H1 (cell line): ENCODE results near the gene PLK3. TPM values are rescaled to one million over a fixed set of nuclear protein-coding genes. Genes with fewer than 3 reads are reported as not detected.

Experiments used
- CTCF ChIA-PET: fragments of 300-600 bp; sonication (Branson Sonifier 250); formaldehyde crosslinking; loops from one replicate; lab custom pipeline; 2021; ENCODE audit not compliant: partially characterized antibody; lab: Charles Lee
- POLR2A ChIA-PET: fragments of 300-600 bp; sonication (Branson Sonifier 250); formaldehyde crosslinking; loops from one replicate; lab custom pipeline; 2021; ENCODE audit warnings: inconsistent platforms; ENCODE audit not compliant: partially characterized antibody; lab: Charles Lee
- DNase-seq, 2 experiments: peaks; one replicate each; pipeline versions ENCODE4 v3.0.0 to v3.0.0-alpha.2; 2010 to 2022; ENCODE audit warnings: low spot score in 2 of 2, low read depth in 1 of 2, mixed read lengths in 1 of 2
- FAIRE-seq: peaks from 2 replicates; lab custom pipeline; 2011; peaks lifted over from hg19 to GRCh38; lab: Jason Lieb, UNC
- H2AFZ ChIP-seq: 2 replicates; pipeline ENCODE4 v1.8.1; 2012; ENCODE audit warnings: low read length, inconsistent platforms
- H2AK5ac ChIP-seq: 2 replicates; pipeline ENCODE4 v1.6.1; 2013; ENCODE audit warnings: low read depth, low read length
- H2BK120ac ChIP-seq: replicated peaks from 2 replicates; pipeline ENCODE3; 2013; ENCODE audit warnings: low read depth, low read length, inconsistent platforms
- H2BK12ac ChIP-seq: 2 replicates; pipeline ENCODE4 v1.6.1; 2013; ENCODE audit warnings: low read depth, low read length
- H2BK15ac ChIP-seq: 2 replicates; pipeline ENCODE4 v1.6.1; 2013; ENCODE audit warnings: low read length
- H2BK20ac ChIP-seq: 2 replicates; pipeline ENCODE4 v1.6.1; 2013; ENCODE audit warnings: low read length
- H2BK5ac ChIP-seq: 2 replicates; pipeline ENCODE4 v1.6.1; 2013; ENCODE audit warnings: low read depth, low read length
- H3K14ac ChIP-seq: 2 replicates; pipeline ENCODE4 v1.6.1; 2013; ENCODE audit warnings: inconsistent platforms; ENCODE audit not compliant: insufficient read length
- H3K18ac ChIP-seq: 2 replicates; pipeline ENCODE4 v1.6.1; 2013; ENCODE audit warnings: low read length; ENCODE audit errors: extremely low read depth
- H3K23ac ChIP-seq: 2 replicates; pipeline ENCODE4 v1.6.1; 2013; ENCODE audit warnings: inconsistent platforms; ENCODE audit not compliant: insufficient read length
- H3K23me2 ChIP-seq: 2 replicates; pipeline ENCODE4 v1.6.1; 2013; ENCODE audit warnings: low read depth, low read length
- H3K27ac ChIP-seq: 2 replicates; pipeline ENCODE4 v1.6.1; 2011; ENCODE audit warnings: low read depth, low read length, inconsistent platforms
- H3K27me3 ChIP-seq, 4 experiments: replicated peaks in 1 of 4; 1 replicate in 1 of 4; 2 replicates in 3 of 4; pipeline versions ENCODE4 v1.6.1 to v1.8.1; 2011 to 2013; ENCODE audit warnings: low read length in 3 of 4, mild to moderate bottlenecking in 3 of 4, inconsistent platforms in 2 of 4, mixed read lengths in 2 of 4, moderate library complexity in 1 of 4; ENCODE audit not compliant: control insufficient read depth in 3 of 4, insufficient read depth in 3 of 4; ENCODE audit errors: extremely low read depth in 1 of 4
- H3K36me3 ChIP-seq, 4 experiments: 2 replicates each; pipeline versions ENCODE4 v1.6.1 to v1.8.1; 2011 to 2013; ENCODE audit warnings: mild to moderate bottlenecking in 4 of 4, low read length in 3 of 4, moderate library complexity in 2 of 4, control low read depth in 1 of 4, inconsistent platforms in 1 of 4; ENCODE audit not compliant: insufficient read depth in 4 of 4, control insufficient read depth in 2 of 4
- H3K4ac ChIP-seq: replicated peaks from 2 replicates; pipeline ENCODE3; 2013; ENCODE audit warnings: low read length, low read depth, mixed read lengths, inconsistent platforms; ENCODE audit not compliant: insufficient read length
- H3K4me1 ChIP-seq, 4 experiments: replicated peaks in 1 of 4; 1 replicate in 1 of 4; 2 replicates in 3 of 4; pipeline versions ENCODE4 v1.6.1 to v1.8.1; 2011 to 2013; ENCODE audit warnings: low read length in 3 of 4, inconsistent platforms in 2 of 4, mixed read lengths in 1 of 4; ENCODE audit not compliant: insufficient read depth in 4 of 4, control insufficient read depth in 3 of 4
- H3K4me2 ChIP-seq, 2 experiments: 2 replicates each; pipeline versions ENCODE4 v1.6.1 to v1.8.1; 2011 to 2013; ENCODE audit warnings: low read depth in 2 of 2, low read length in 2 of 2, control low read depth in 1 of 2, inconsistent platforms in 1 of 2, mild to moderate bottlenecking in 1 of 2; ENCODE audit not compliant: insufficient read depth in 1 of 2
- H3K4me3 ChIP-seq, 4 experiments: fragments of 200-600, 300-600 bp in 1 of 4; sonication (generic), shearing (Covaris generic), sonication (Bioruptor Twin) in 1 of 4; 2 replicates each; pipeline versions ENCODE4 v1.5.1 to v1.8.1; 2011 to 2016; ENCODE audit warnings: low read length in 4 of 4, low read depth in 3 of 4, control low read depth in 2 of 4, inconsistent platforms in 2 of 4, mild to moderate bottlenecking in 2 of 4, mixed read lengths in 1 of 4, moderate library complexity in 1 of 4; ENCODE audit not compliant: insufficient read depth in 2 of 4; ENCODE audit errors: extremely low read depth in 1 of 4
- H3K56ac ChIP-seq: replicated peaks from 2 replicates; pipeline ENCODE3; 2013; ENCODE audit warnings: low read depth, mild to moderate bottlenecking, mixed read lengths, low read length, inconsistent platforms; ENCODE audit not compliant: insufficient read length
- H3K79me1 ChIP-seq: 2 replicates; pipeline ENCODE4 v1.6.1; 2013; ENCODE audit warnings: low read depth, low read length, control low read depth
- H3K79me2 ChIP-seq, 2 experiments: 2 replicates each; pipeline versions ENCODE4 v1.6.1 to v1.8.1; 2012 to 2013; ENCODE audit warnings: low read length in 2 of 2, mild to moderate bottlenecking in 2 of 2, inconsistent platforms in 1 of 2; ENCODE audit not compliant: insufficient read depth in 2 of 2, control insufficient read depth in 1 of 2
- H3K9ac ChIP-seq, 4 experiments: replicated peaks in 1 of 4; 1 replicate in 1 of 4; 2 replicates in 3 of 4; pipeline versions ENCODE4 v1.6.1 to v1.8.1; 2011 to 2013; ENCODE audit warnings: low read depth in 3 of 4, low read length in 3 of 4, control low read depth in 2 of 4, mild to moderate bottlenecking in 2 of 4, moderate library complexity in 2 of 4, inconsistent platforms in 1 of 4; ENCODE audit errors: extremely low read depth in 1 of 4
- H3K9me3 ChIP-seq, 2 experiments: 2 replicates each; pipeline versions ENCODE4 v1.6.1 to v1.8.1; 2012 to 2013; ENCODE audit warnings: mild to moderate bottlenecking in 2 of 2, moderate library complexity in 2 of 2, control low read depth in 1 of 2, inconsistent platforms in 1 of 2, low read depth in 1 of 2, low read length in 1 of 2, mixed read lengths in 1 of 2; ENCODE audit not compliant: insufficient read depth in 2 of 2
- H4K20me1 ChIP-seq, 2 experiments: replicated peaks in 1 of 2; 2 replicates each; pipeline versions ENCODE3 to v1.8.1; 2011 to 2013; ENCODE audit warnings: inconsistent platforms in 2 of 2, low read length in 2 of 2, mild to moderate bottlenecking in 1 of 2; ENCODE audit not compliant: insufficient read depth in 2 of 2, control insufficient read depth in 1 of 2
- H4K5ac ChIP-seq: 2 replicates; pipeline ENCODE4 v1.6.1; 2013; ENCODE audit warnings: low read length, low read depth, mixed read lengths, inconsistent platforms; ENCODE audit not compliant: insufficient read length
- H4K8ac ChIP-seq: 2 replicates; pipeline ENCODE4 v1.8.0; 2013; ENCODE audit warnings: mild to moderate bottlenecking, moderate library complexity, low read length, inconsistent platforms; ENCODE audit not compliant: insufficient read depth; ENCODE audit errors: extremely low read depth
- H4K91ac ChIP-seq: replicated peaks from 2 replicates; pipeline ENCODE3; 2013; ENCODE audit warnings: low read length, mixed read lengths, inconsistent platforms; ENCODE audit not compliant: insufficient read length
- ATF2 ChIP-seq: IDR thresholded peaks from 2 replicates; pipeline ENCODE4 v1.6.1; 2012; ENCODE audit warnings: low read length, inconsistent platforms
- CBX5 ChIP-seq: fragments of 300-800, 300-1000 bp; sonication (generic); IDR thresholded peaks from 2 replicates; pipeline ENCODE4 v1.7.1; 2016; ENCODE audit warnings: antibody characterized with exemption, low read length, low read depth
- MAFK ChIP-seq: IDR thresholded peaks from 2 replicates; pipeline ENCODE4 v1.6.1; 2012; ENCODE audit warnings: low read depth, mild to moderate bottlenecking, improper control_type of control experiment, low read length
- NANOG ChIP-seq: IDR thresholded peaks from 2 replicates; pipeline ENCODE4 v1.6.1; 2011; ENCODE audit warnings: low read length, low read depth, mild to moderate bottlenecking, inconsistent platforms; ENCODE audit not compliant: insufficient read depth, poor library complexity, severe bottlenecking
- POU5F1 ChIP-seq: IDR thresholded peaks from 2 replicates; pipeline ENCODE4 v1.6.1; 2011; ENCODE audit warnings: low read depth, mild to moderate bottlenecking, low read length, moderate library complexity
- TBP ChIP-seq: IDR thresholded peaks from 2 replicates; pipeline ENCODE4 v1.6.1; 2011; ENCODE audit warnings: low read depth, low read length, improper control_type of control experiment
- TCF12 ChIP-seq: IDR thresholded peaks from 2 replicates; pipeline ENCODE4 v1.6.1; 2011; ENCODE audit warnings: low read depth, mild to moderate bottlenecking, low read length
- TEAD4 ChIP-seq: IDR thresholded peaks from 2 replicates; pipeline ENCODE4 v1.6.1; 2012; ENCODE audit warnings: low read depth, low read length, inconsistent platforms, mixed read lengths
- WGBS, 2 experiments: shearing (Covaris generic) in 1 of 2; methylation state at CpG; one replicate each; pipeline versions ENCODE4 v1.1.6 to v1.1.7; 2013 to 2015; ENCODE audit warnings: low lambda C conversion rate in 2 of 2, mixed read lengths in 2 of 2, inconsistent platforms in 1 of 2, low coverage in 1 of 2, missing lambda C conversion rate in 1 of 2; ENCODE audit not compliant: insufficient replicate concordance in 2 of 2, insufficient coverage in 1 of 2, insufficient read length in 1 of 2; ENCODE audit errors: extremely low coverage in 1 of 2, missing lambda C conversion rate in 1 of 2; 5-methylcytosine and 5-hydroxymethylcytosine counted together
- polyA plus RNA-seq, 7 experiments: library from polyadenylated mRNA; depleted of rRNA in 3 of 7; stranded (reverse) in 5 of 7; unstranded in 2 of 7; fragments of >200 nt in 5 of 7; fragments of 200-250 nt in 2 of 7; gene quantifications; 1 replicate in 5 of 7; 2 replicates in 1 of 7; 4 replicates in 1 of 7; pipeline versions ENCODE4 v1.2.1 to v1.2.3, GENCODE V29; 2011 to 2013; ENCODE audit warnings: missing spikeins in 2 of 7, mixed read lengths in 2 of 7
- total RNA-seq: library from RNA; stranded (reverse); fragmentation: NEBNext Ultra II Directional; extraction: Animal tissue kit (Norgen Biotek cat#: 25700); gene quantifications from 2 replicates; pipeline ENCODE4 v1.2.1, GENCODE V29; 2021
- TF ChIP-seq, protein P1 (sequence below): IDR thresholded peaks from 2 replicates; pipeline ENCODE4 v1.6.1; 2012; ENCODE audit warnings: inconsistent platforms

PLK3 gene
- total and polyA plus RNA-seq, 2 of the 8 experiments (the other 6 are each of a cell fraction or from before 2014, with no cell fraction given): 7.9 to 12.3 TPM

DNA sequence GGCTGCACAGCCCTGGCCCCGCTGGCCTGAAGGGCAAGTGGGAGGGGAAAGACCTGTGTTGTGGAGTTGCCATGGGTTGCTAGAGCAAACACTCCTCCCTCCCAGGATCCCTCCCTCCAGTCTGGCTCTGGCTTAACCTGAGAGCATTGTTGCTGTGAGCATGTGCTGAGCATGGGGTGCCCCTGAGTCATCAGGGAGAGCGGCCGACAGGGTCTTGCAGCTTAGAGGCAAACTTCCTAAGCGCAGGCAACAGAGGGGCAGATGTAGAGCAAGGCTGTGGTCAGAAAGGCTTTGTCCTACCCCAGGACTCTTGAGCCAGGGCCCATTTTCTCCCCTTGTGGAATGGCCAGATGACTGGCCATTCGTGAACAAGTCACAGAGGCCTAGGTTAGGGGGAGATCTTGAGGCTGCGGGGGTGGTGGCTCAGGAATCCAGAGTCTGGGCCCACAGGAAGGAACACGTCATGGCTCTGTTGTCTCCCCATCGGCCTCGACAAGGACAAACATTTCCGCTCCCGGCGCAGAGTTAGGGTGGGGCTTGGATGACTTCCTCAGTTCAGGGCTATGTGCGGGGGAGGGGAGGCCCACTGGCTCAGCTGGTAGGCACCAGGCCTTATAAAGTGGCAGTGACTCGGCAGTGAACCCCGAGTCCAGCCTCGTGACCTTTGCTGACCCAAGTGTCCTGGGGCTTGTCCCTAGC lies 7.3 kb downstream of the PLK3 start:
- Histone ChIP-seq H2BK20ac (peak overlapping the region; percentile 99), H4K5ac (peak overlapping the region; percentile 69), H4K20me1 (no peaks in the 10 kb centered on the region), H3K4ac (peak overlapping the region; percentile 71), H3K9ac (peak overlapping the region in 3 of 4 experiments; percentile 42 to 80 (median 74); a peak in 4 of 7 replicates), H3K4me1 (peaks cover 10 to 37% (median 28%) of the 10 kb centered on the region in 4 experiments), H3K23ac (no peak overlapping the region), H3K23me2 (no peaks in the 10 kb centered on the region), H3K27ac (peak overlapping the region; percentile 96), H2AK5ac (peak overlapping the region; percentile 97), H3K36me3 (peaks cover 0 to 16% (median 6%) of the 10 kb centered on the region in 4 experiments; a peak in 5 of 8 replicates), H2BK12ac (peak overlapping the region; percentile 100), H3K9me3 (no peaks in the 10 kb centered on the region), H2BK5ac (peak overlapping the region; percentile 98), H3K4me2 (peak overlapping the region; percentile 56 to 58), H3K18ac (peak overlapping the region; percentile 84), H3K79me2 (no peaks in the 10 kb centered on the region), H2AFZ (no peak overlapping the region), H4K8ac (peak overlapping the region; percentile 84; the same call in 1 of the 2 replicates), H3K79me1 (no peaks in the 10 kb centered on the region), H3K14ac (no peak overlapping the region), H3K4me3 (peak overlapping the region in 2 of 4 experiments; percentile 5 to 37; a peak in 3 of 8 replicates), H3K56ac (no peak overlapping the region), H2BK120ac (peak overlapping the region; percentile 71), H3K27me3 (peaks cover 0 to 4% (median 1%) of the 10 kb centered on the region in 4 experiments; a peak in 4 of 7 replicates), H2BK15ac (peak overlapping the region; percentile 100; the same call in 1 of the 2 replicates), H4K91ac (peak overlapping the region; percentile 92)
- FAIRE-seq (peak; percentile 63), DNase-seq (peak in 1 of 2 experiments; percentile 89)
- CTCF ChIA-PET: interaction anchor here (0.5 to 5.4 kb wide), 12 partner anchors 11 to 84 kb away, joined by 3 to 37 read pairs (median 10); partner anchors contain the start of genes BEST4 and RNU5D-1
- WGBS, 2 experiments: 56% methylated on average over 16 of the region's 16 CpGs; no CpG with 5 or more reads in 1 of the 2 experiments
- POLR2A ChIA-PET: interaction anchor here (0.6 to 19.2 kb wide), 18 partner anchors 8 to 527 kb away, joined by 3 to 547 read pairs (median 11); partner anchors contain the start of genes BEST4, PLK3 and RPS8
- TF ChIP-seq CBX5: no peak
- TF ChIP-seq TBP: peak; percentile 75
- no peak for TF ChIP-seq POU5F1
- peak; percentile 38; the same call in 1 of the 2 replicates for TF ChIP-seq TEAD4
- TF ChIP-seq NANOG: no peak
- TF ChIP-seq ATF2: peak; percentile 38
- TF ChIP-seq, protein P1, sequence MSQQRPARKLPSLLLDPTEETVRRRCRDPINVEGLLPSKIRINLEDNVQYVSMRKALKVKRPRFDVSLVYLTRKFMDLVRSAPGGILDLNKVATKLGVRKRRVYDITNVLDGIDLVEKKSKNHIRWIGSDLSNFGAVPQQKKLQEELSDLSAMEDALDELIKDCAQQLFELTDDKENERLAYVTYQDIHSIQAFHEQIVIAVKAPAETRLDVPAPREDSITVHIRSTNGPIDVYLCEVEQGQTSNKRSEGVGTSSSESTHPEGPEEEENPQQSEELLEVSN: peak; percentile 87
- no peak for TF ChIP-seq TCF12
- TF ChIP-seq MAFK: no peak
